HG03558 (cell line): Measurements from ENCODE around the gene PDE4A.
"Not testable (repeated sequence)": the region's sequence is repeated elsewhere in the genome, so short reads cannot be mapped to it uniquely, and the experiment has no call there.

Experiments
- ATAC-seq: cut with Tn5 transposase; IDR thresholded peaks from one replicate; pipeline ENCODE4 v1.9.1; 2021; ENCODE audit warnings: moderate number of reproducible peaks; ENCODE audit not compliant: unreplicated experiment; ENCODE audit errors: extremely low read depth

PDE4A gene

GRCh38 chr19:10422846-10423245, 2.5 kb downstream of the PDE4A start:
- ATAC-seq: no peak

- ATAC-seq: no peak
Observed at GRCh38 chr19:10424011-10424637, 3.8 kb downstream of the PDE4A start.

GRCh38 chr19:10427169-10427568, 6.8 kb downstream of the PDE4A start:
- ATAC-seq: no peak

- ATAC-seq: no peak
Observed at GRCh38 chr19:10428996-10429381, 8.7 kb downstream of the PDE4A start.

- ATAC-seq: no peak
Observed at GRCh38 chr19:10430505-10431253, 10.3 kb downstream of the PDE4A start.

- ATAC-seq: no peak
Observed at GRCh38 chr19:10431254-10431942, 11.1 kb downstream of the PDE4A start.

GRCh38 chr19:10431943-10432735, 11.8 kb downstream of the PDE4A start:
- no peak for ATAC-seq

GRCh38 chr19:10432736-10433130, 12.4 kb downstream of the PDE4A start:
- ATAC-seq: no peak

- ATAC-seq: no peak
Observed at GRCh38 chr19:10433131-10433536, 12.8 kb downstream of the PDE4A start.

- ATAC-seq: no peak
Observed at GRCh38 chr19:10439588-10439987, 19.2 kb downstream of the PDE4A start.

GRCh38 chr19:10442698-10443097, 22.4 kb downstream of the PDE4A start:
- no peak for ATAC-seq

GRCh38 chr19:10449037-10449436, 28.7 kb downstream of the PDE4A start:
- no peak for ATAC-seq

GRCh38 chr19:10450191-10450852, 30.0 kb downstream of the PDE4A start:
- ATAC-seq: no peak

GRCh38 chr19:10450853-10451609, 30.7 kb downstream of the PDE4A start:
- no peak for ATAC-seq

GRCh38 chr19:10452726-10453618, 32.6 kb downstream of the PDE4A start:
- ATAC-seq: no peak

- ATAC-seq: no peak
Observed at GRCh38 chr19:10453852-10454251, 33.5 kb downstream of the PDE4A start.

GRCh38 chr19:10454267-10454666, 33.9 kb downstream of the PDE4A start:
- no peak for ATAC-seq

- not testable (repeated sequence) for ATAC-seq
Observed at GRCh38 chr19:10458733-10459132, 38.4 kb downstream of the PDE4A start.

GRCh38 chr19:10460714-10461046, 40.3 kb downstream of the PDE4A start:
- no peak for ATAC-seq
